Endothelial cell of umbilical vein (primary cell): Measurements from ENCODE around the gene CLDN2. TPM values are rescaled to one million over a fixed set of nuclear protein-coding genes. Genes with fewer than 3 reads are reported as not detected.

Experiments used
- BruUV-seq: library from RNA; stranded (reverse); fragments of 400-500 nt; replicated peaks from 2 replicates; lab custom pipeline; 2021; lab: Mats Ljungman, UMichigan
- CTCF ChIA-PET: fragments of 300-600, 350-600 bp; sonication (Branson Sonifier 250); formaldehyde crosslinking; loops from one replicate; lab custom pipeline; 2021; ENCODE audit warnings: antibody characterized with exemption, inconsistent platforms; lab: Charles Lee
- POLR2A ChIA-PET: fragments of 300-600, 350-600 bp; sonication (Branson Sonifier 250); formaldehyde crosslinking; loops from one replicate; lab custom pipeline; 2021; ENCODE audit warnings: antibody characterized with exemption, inconsistent platforms; lab: Charles Lee
- DNase-seq: peaks from one replicate; pipeline ENCODE4 v3.0.0-alpha.2; 2011; ENCODE audit warnings: low read depth, low spot score
- FAIRE-seq: peaks from 2 replicates; lab custom pipeline; 2011; peaks lifted over from hg19 to GRCh38; lab: Jason Lieb, UNC
- H2AFZ ChIP-seq: 2 replicates; pipeline ENCODE4 v1.6.0; 2012; ENCODE audit warnings: low read depth, low read length, control low read depth, inconsistent platforms
- H3K27ac ChIP-seq: 2 replicates; pipeline ENCODE4 v1.5.1; 2011; ENCODE audit warnings: low read depth, mild to moderate bottlenecking, control low read depth, low read length, moderate library complexity; ENCODE audit not compliant: insufficient read depth
- H3K27me3 ChIP-seq, 2 experiments: 2 replicates each; pipeline versions ENCODE4 v1.6.0 to v1.6.1; 2011; ENCODE audit warnings: low read length in 2 of 2, mixed read lengths in 1 of 2; ENCODE audit not compliant: control insufficient read depth in 2 of 2, insufficient read depth in 2 of 2
- H3K36me3 ChIP-seq, 2 experiments: 2 replicates in 1 of 2; 3 replicates in 1 of 2; pipeline ENCODE4 v1.5.1; 2011; ENCODE audit warnings: low read length in 2 of 2, mild to moderate bottlenecking in 1 of 2, moderate library complexity in 1 of 2; ENCODE audit not compliant: control insufficient read depth in 2 of 2, insufficient read depth in 2 of 2; ENCODE audit errors: extremely low read depth in 1 of 2
- H3K4me1 ChIP-seq: 3 replicates; pipeline ENCODE4 v1.5.1; 2011; ENCODE audit warnings: mild to moderate bottlenecking, low read length; ENCODE audit not compliant: control insufficient read depth, insufficient read depth; ENCODE audit errors: extremely low read depth
- H3K4me2 ChIP-seq: 2 replicates; pipeline ENCODE4 v1.6.1; 2011; ENCODE audit warnings: low read length, control low read depth, mixed read lengths; ENCODE audit not compliant: insufficient read depth
- H3K4me3 ChIP-seq, 3 experiments: fragments of 200-600 bp in 1 of 3; sonication (generic), shearing (Covaris generic) in 1 of 3; replicated peaks in 1 of 3; 2 replicates each; pipeline ENCODE4 v1.5.1; 2011 to 2016; ENCODE audit warnings: control low read depth in 3 of 3, low read length in 3 of 3, mild to moderate bottlenecking in 2 of 3, inconsistent platforms in 1 of 3, low read depth in 1 of 3, moderate library complexity in 1 of 3; ENCODE audit not compliant: insufficient read depth in 1 of 3
- H3K79me2 ChIP-seq: 2 replicates; pipeline ENCODE4 v1.6.0; 2012; ENCODE audit warnings: low read length, inconsistent platforms; ENCODE audit not compliant: control insufficient read depth, insufficient read depth
- H3K9ac ChIP-seq: replicated peaks from 2 replicates; pipeline ENCODE3; 2011; ENCODE audit warnings: low read length, control low read depth; ENCODE audit not compliant: insufficient read depth; ENCODE audit errors: extremely low read depth
- H3K9me1 ChIP-seq: replicated peaks from 3 replicates; pipeline ENCODE4 v1.6.0; 2011; ENCODE audit warnings: mild to moderate bottlenecking, low read length; ENCODE audit not compliant: control insufficient read depth, insufficient read depth; ENCODE audit errors: extremely low read depth
- H3K9me3 ChIP-seq: replicated peaks from 2 replicates; pipeline ENCODE4 v1.5.1; 2012; ENCODE audit warnings: low read length, inconsistent platforms; ENCODE audit not compliant: control insufficient read depth, insufficient read depth
- H4K20me1 ChIP-seq: replicated peaks from 2 replicates; pipeline ENCODE3; 2011; ENCODE audit warnings: mild to moderate bottlenecking, low read length; ENCODE audit not compliant: control insufficient read depth, insufficient read depth; ENCODE audit errors: extremely low read depth
- EZH2 ChIP-seq: IDR thresholded peaks from 2 replicates; pipeline ENCODE4 v1.6.1; 2012; ENCODE audit warnings: borderline replicate concordance, low read depth, mild to moderate bottlenecking, moderate library complexity, low read length, inconsistent platforms; ENCODE audit not compliant: severe bottlenecking
- FOS ChIP-seq: IDR thresholded peaks from 2 replicates; pipeline ENCODE4 v1.6.1; 2011; ENCODE audit warnings: mild to moderate bottlenecking, low read length, moderate library complexity, borderline replicate concordance; ENCODE audit not compliant: insufficient read depth
- GATA2 ChIP-seq: IDR thresholded peaks from 2 replicates; pipeline ENCODE4 v1.7.0; 2011; ENCODE audit warnings: low read depth, mild to moderate bottlenecking, moderate library complexity, mixed read lengths, low read length; ENCODE audit not compliant: insufficient read length, insufficient read depth
- JUN ChIP-seq: IDR thresholded peaks from 2 replicates; pipeline ENCODE4 v1.6.1; 2011; ENCODE audit warnings: borderline replicate concordance, low read depth; ENCODE audit not compliant: insufficient read length, insufficient read depth
- MAX ChIP-seq: IDR thresholded peaks from 2 replicates; pipeline ENCODE4 v1.6.1; 2011; ENCODE audit not compliant: insufficient read depth, insufficient read length
- MYC ChIP-seq: IDR thresholded peaks from one replicate; pipeline ENCODE4 v1.6.1; 2011; ENCODE audit warnings: mild to moderate bottlenecking, low read depth, low read length
- POLR2A ChIP-seq: IDR thresholded peaks from 2 replicates; pipeline ENCODE4 v1.6.1; 2012; ENCODE audit warnings: low read depth, mild to moderate bottlenecking, control low read depth, low read length
- POLR2AphosphoS5 ChIP-seq: IDR thresholded peaks from 2 replicates; pipeline ENCODE4 v1.6.1; 2012; ENCODE audit warnings: low read depth, mild to moderate bottlenecking, control low read depth, low read length, moderate library complexity; ENCODE audit not compliant: insufficient read depth
- dilution Hi-C: fragments of 300-500 bp; cut with MboI; formaldehyde crosslinking; loops from one replicate; pipeline ENCODE4 v1.15.0; 2019; ENCODE audit warnings: low sequenced_read_pairs; ENCODE audit not compliant: extremely low pct_ligation_motif_present
- intact Hi-C: fragments of 100-400 bp; cut with micrococcal nuclease; formaldehyde crosslinking; loops from one replicate; pipeline ENCODE4 v1.10.0; 2022
- polyA plus RNA-seq, 4 experiments: library from polyadenylated mRNA; depleted of rRNA in 3 of 4; stranded (reverse) in 3 of 4; unstranded in 1 of 4; fragments of >200 nt; gene quantifications; 2 replicates each; pipeline versions ENCODE4 v1.2.1 to v1.2.3, GENCODE V29; 2011 to 2012; ENCODE audit warnings: missing spikeins in 1 of 4
- total RNA-seq: library from RNA; stranded (reverse); gene quantifications from 2 replicates; pipeline ENCODE4 v1.2.3, GENCODE V29; 2021
- TF ChIP-seq, protein P1 (sequence below), 2 donors: IDR thresholded peaks; 1 replicate in 1 of 2; 2 replicates in 1 of 2; pipeline ENCODE4 v1.5.1; 2011; ENCODE audit warnings: low read length in 2 of 2, mild to moderate bottlenecking in 2 of 2, moderate library complexity in 2 of 2, control low read depth in 1 of 2, inconsistent platforms in 1 of 2, low read depth in 1 of 2; ENCODE audit not compliant: insufficient read depth in 1 of 2; ENCODE audit errors: extremely low read depth in 1 of 2

Gene CLDN2
- total and polyA plus RNA-seq, 2 donors (not counting 3 experiments of a cell fraction or from before 2014, with no cell fraction given) = not detected

DNA sequence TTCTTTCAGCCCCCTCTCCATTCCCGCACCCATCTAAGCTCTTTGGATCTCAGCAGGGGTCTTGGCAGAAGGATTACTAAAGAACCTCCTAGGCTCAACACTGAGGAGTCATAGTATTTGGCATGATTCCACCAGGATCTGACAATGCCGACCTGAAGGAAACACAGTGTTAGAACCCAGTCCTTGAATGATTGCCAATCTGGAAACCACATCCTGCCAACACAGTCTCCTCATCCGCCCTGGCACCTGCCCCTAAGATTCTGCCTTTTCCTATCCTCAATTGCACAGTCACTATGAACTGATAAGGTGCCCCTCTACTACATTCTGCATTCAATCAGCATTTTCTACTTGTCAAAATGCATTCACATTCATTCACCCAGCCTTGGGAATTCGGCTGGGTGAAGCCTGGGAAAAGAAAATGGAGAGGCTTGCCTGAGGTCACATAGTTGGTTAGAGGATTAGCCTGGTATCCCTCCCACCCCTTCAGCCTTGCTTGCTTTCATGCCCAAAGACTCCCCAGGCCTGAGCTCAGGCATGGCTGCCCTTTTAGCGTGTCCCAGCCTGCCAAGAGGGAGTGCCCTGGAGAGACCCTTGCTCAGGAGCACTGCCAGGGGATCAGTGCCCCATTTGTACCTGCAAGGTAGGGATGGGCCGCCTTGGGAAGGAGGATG, 2.2 kb upstream of the CLDN2 start:
- peak; percentile 82 for TF ChIP-seq POLR2AphosphoS5
- TF ChIP-seq JUN = peak; percentile 24
- TF ChIP-seq MYC = no peak
- TF ChIP-seq, protein P1, sequence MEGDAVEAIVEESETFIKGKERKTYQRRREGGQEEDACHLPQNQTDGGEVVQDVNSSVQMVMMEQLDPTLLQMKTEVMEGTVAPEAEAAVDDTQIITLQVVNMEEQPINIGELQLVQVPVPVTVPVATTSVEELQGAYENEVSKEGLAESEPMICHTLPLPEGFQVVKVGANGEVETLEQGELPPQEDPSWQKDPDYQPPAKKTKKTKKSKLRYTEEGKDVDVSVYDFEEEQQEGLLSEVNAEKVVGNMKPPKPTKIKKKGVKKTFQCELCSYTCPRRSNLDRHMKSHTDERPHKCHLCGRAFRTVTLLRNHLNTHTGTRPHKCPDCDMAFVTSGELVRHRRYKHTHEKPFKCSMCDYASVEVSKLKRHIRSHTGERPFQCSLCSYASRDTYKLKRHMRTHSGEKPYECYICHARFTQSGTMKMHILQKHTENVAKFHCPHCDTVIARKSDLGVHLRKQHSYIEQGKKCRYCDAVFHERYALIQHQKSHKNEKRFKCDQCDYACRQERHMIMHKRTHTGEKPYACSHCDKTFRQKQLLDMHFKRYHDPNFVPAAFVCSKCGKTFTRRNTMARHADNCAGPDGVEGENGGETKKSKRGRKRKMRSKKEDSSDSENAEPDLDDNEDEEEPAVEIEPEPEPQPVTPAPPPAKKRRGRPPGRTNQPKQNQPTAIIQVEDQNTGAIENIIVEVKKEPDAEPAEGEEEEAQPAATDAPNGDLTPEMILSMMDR (IDR thresholded peaks at IDR 0.05; ENCODE audit: extremely low read depth in 1 of 2, insufficient read depth in 1 of 2, low read depth in 1 of 2, low read length in 2 of 2) = no peak
- no peak for TF ChIP-seq EZH2
- peak; percentile 97 for TF ChIP-seq GATA2
- no peak for TF ChIP-seq POLR2A
- TF ChIP-seq FOS = peak; percentile 75
- TF ChIP-seq MAX = no peak
- Histone ChIP-seq H3K79me2 (no peaks in the 10 kb centered on the region), H3K27ac (no peak overlapping the region), H3K9me3 (no peaks in the 10 kb centered on the region), H3K27me3 (peaks cover 3 to 17% of the 10 kb centered on the region in 2 experiments), H3K9ac (no peak overlapping the region), H4K20me1 (no peaks in the 10 kb centered on the region), H3K4me1 (peaks cover 17% of the 10 kb centered on the region), H2AFZ (no peak overlapping the region), H3K4me3 (no peak overlapping the region), H3K9me1 (no peaks in the 10 kb centered on the region), H3K36me3 (no peaks in the 10 kb centered on the region), H3K4me2 (no peak overlapping the region)
- dilution Hi-C loops (no loop called here), intact Hi-C loops (loop anchor here (1.0 kb wide), 2 partner anchors 14 to 24 kb away; no protein-coding TSS in a partner anchor)
- no TSS peak for BruUV-seq
- DNase-seq (peak; percentile 86), FAIRE-seq (peak; percentile 98)
- ChIA-PET CTCF (interaction anchor here (0.6 to 1.1 kb wide), 3 partner anchors 12 to 42 kb away, joined by 3 to 7 read pairs (median 4); no protein-coding TSS in a partner anchor), POLR2A (interaction anchor here (1.0 kb wide), 1 partner anchor 24 kb away, joined by 3 read pairs; no protein-coding TSS in a partner anchor)
